IPS-18a (cell line): ENCODE measurements around the gene PDLIM1.

ENCODE experiments used
- H3K27ac ChIP-seq: one replicate; pipeline ENCODE4 v1.5.1; 2013; ENCODE audit warnings: low read length
- H3K27me3 ChIP-seq: one replicate; pipeline ENCODE4 v1.6.1; 2013; ENCODE audit warnings: mild to moderate bottlenecking, low read length; ENCODE audit not compliant: control insufficient read depth, insufficient read depth
- H3K36me3 ChIP-seq: one replicate; pipeline ENCODE4 v1.6.1; 2013; ENCODE audit warnings: low read depth, low read length; ENCODE audit not compliant: control insufficient read depth
- H3K4me1 ChIP-seq: one replicate; pipeline ENCODE4 v1.6.1; 2013; ENCODE audit warnings: low read depth, low read length; ENCODE audit not compliant: control insufficient read depth
- H3K4me3 ChIP-seq: one replicate; pipeline ENCODE4 v1.5.1; 2013; ENCODE audit warnings: low read length
- H3K9ac ChIP-seq: one replicate; pipeline ENCODE4 v1.6.1; 2013; ENCODE audit warnings: mild to moderate bottlenecking, low read length, moderate library complexity
- H3K9me3 ChIP-seq: one replicate; pipeline ENCODE4 v1.6.1; 2013; ENCODE audit warnings: low read depth, low read length; ENCODE audit not compliant: control insufficient read depth

The PDLIM1 gene

DNA sequence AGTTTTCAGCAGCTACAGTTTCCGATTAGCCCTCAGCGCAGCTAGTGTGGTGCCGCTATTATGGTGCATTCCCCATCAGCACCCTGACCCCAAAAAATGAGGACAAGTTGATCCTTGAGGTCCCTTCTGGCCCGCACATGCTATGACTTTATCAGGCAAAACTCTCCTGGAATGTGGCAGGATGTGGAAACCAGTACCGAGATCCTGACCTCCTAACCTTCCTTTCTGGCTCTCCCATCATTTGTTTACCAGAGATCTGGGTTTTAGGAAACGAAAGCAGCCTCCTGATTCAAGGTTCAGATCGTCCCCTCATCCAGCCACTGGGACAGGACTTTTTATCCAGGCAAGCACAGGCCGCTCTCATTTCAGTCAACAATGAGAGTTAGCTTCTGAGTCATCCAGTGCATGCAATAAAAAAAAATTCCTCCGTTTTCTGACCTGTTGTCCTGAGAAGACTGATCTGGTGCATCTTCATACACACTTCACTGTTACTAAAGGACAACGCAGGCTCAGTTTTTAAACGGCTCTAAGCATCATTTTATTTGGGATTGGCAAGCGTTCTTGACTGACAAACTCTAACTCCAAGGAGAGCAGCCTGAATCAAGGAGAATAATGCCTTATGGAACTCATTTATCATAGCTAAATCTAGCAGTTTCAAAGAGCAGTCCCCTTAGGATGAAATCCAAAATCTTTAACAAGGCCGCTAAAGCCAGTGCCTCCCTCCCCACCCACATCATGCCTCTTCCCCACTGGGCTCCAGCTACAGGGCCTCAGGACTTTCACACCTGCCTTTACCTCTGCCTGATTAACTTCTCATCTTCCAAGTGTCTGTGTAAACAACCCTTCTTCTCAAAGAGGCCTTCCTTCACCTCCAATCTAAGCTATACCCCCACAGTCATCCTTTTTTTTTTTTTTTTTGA, 17.1 kb downstream of the PDLIM1 start:
- no peaks in the 10 kb centered on the region for H3K9me3 ChIP-seq
- H3K27me3 ChIP-seq = no peaks in the 10 kb centered on the region
- peaks cover 2% of the 10 kb centered on the region for H3K36me3 ChIP-seq
- H3K27ac ChIP-seq = no peak overlapping the region
- H3K4me1 ChIP-seq = peaks cover 10% of the 10 kb centered on the region
- H3K9ac ChIP-seq = no peak overlapping the region
- no peak overlapping the region for H3K4me3 ChIP-seq

DNA sequence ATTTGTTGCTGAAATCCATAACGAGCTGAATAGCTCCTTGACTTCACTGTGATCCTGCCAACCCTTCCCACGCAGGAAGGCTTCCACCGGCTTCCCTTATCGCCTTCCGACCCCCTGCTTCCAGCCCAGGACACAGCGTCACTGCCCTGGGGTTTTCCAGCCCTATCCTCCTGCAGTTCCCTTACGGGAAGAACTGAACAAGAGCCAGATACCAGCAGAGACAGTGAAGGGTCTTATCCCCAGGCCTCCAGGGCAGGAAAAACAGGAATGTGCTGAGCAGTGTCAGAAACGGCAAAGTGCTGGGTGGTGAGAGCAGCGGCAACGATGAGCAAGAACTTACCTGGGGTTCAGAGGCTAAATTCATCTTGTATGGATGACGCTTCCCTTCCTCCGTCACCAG, 22.4 kb downstream of the PDLIM1 start:
- Histone ChIP-seq H3K4me3 (no peak overlapping the region), H3K27ac (no peak overlapping the region), H3K27me3 (no peaks in the 10 kb centered on the region), H3K9me3 (no peaks in the 10 kb centered on the region), H3K36me3 (peaks cover 8% of the 10 kb centered on the region), H3K4me1 (peaks cover 17% of the 10 kb centered on the region), H3K9ac (no peak overlapping the region)

DNA sequence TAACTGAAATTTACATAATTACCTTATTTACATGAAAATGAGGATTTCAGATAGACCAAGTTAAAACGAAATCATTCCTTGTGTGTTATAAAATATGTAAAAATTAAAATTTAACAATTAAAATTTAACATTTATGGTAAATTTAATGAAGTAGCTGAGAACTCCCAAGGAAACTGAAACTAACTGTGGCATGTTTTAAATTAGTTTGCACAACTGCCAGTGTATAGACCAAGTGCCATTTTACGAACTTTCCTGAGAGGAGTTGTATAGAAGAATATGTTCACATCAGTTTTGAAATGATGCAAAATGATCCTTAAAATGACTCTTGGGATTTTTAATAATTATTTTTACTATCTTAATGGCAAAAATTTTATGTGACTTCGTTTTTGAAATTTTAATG, 23.6 kb downstream of the PDLIM1 start:
- Histone ChIP-seq H3K36me3 (peaks cover 13% of the 10 kb centered on the region), H3K4me1 (peaks cover 21% of the 10 kb centered on the region), H3K27me3 (no peaks in the 10 kb centered on the region), H3K9ac (peak overlapping the region; percentile 68), H3K4me3 (no peak overlapping the region), H3K9me3 (no peaks in the 10 kb centered on the region), H3K27ac (no peak overlapping the region)

DNA sequence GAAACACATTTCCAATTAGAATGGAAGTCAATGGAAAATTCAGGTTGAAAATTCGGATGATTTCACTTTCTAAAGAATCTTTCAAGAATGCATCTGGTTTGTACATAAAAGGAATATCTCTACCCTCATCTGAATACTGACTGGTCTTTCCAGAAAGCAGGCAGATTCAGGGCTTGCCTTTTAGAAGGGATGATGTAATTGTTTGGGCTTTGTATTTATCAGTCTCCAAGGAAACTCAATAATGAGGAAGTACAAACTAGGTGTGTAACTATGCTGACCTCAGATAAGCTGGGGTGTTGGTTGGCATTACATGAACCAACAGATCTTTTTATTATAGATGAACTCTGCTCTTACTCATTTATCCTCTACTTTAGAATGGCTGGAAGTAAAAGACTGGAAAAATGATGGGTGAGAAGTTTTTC, 24.1 kb downstream of the PDLIM1 start:
- peak overlapping the region; percentile 68 for H3K9ac ChIP-seq
- H3K36me3 ChIP-seq = peaks cover 13% of the 10 kb centered on the region
- no peaks in the 10 kb centered on the region for H3K9me3 ChIP-seq
- peaks cover 21% of the 10 kb centered on the region for H3K4me1 ChIP-seq
- peak overlapping the region; percentile 83 for H3K27ac ChIP-seq
- H3K4me3 ChIP-seq = no peak overlapping the region
- no peaks in the 10 kb centered on the region for H3K27me3 ChIP-seq

DNA sequence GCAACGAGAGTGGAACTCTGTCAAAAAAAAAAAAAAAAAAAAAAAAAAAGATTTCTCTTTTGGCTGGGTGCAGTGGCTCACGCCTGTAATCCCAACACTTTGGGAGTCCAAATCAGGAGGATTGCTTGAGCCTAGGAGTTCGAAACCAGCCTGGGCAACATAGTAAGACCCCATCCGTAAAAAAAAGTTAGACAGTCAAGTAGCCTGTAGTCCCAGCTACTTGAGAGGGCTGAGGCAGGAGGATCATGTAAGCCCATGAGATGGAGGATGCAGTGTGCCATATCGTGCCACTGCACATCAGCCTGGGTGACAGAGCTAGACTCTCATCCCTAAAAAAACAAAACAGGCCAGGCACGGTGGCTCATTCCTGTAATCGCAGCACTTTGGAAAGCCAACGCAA, 25.2 kb downstream of the PDLIM1 start:
- Histone ChIP-seq H3K36me3 (peaks cover 11% of the 10 kb centered on the region), H3K4me3 (no peak overlapping the region), H3K9me3 (no peaks in the 10 kb centered on the region), H3K27ac (no peak overlapping the region), H3K9ac (no peak overlapping the region), H3K4me1 (peaks cover 25% of the 10 kb centered on the region), H3K27me3 (no peaks in the 10 kb centered on the region)

DNA sequence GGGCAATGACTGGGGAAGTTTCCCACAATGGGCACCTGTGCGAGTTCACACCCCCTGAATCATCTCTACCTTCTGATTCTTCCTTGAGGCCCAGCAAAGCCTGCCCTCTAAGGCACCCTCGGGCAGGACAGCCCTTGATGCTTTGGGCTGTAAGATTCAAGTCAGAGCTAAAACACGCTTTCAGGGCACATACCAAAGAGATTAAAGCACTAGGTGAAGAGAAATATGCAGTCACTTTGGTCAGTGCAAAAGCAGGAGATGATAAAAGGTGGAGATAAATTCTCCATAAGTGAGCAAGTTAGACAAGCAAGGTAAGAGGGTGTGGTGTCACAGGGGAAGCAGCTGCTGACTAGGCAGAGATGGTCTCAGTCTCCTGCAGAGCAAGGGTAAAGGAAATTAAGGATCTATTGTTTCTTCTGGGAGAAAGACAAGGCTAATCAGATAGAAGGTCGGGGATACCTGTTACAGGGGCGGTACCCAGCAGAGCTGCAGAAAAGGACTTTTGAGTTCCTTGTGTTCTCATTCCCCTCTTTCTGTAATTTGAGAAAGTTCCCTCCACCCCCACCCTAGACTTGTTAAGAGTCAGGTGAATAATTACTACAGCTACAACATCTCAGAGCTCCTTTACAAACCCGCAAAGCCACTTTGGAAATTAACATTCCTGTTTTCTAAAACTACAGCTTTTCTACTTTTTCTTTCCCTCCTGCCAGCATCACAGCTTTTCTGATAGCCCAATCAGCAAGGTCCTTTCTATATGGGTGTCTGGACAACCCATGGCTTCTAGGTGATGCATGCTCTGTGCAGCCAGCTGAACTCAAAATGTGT, 26.4 kb downstream of the PDLIM1 start:
- H3K4me3 ChIP-seq = no peak overlapping the region
- H3K9me3 ChIP-seq = no peaks in the 10 kb centered on the region
- H3K27me3 ChIP-seq = no peaks in the 10 kb centered on the region
- H3K9ac ChIP-seq = no peak overlapping the region
- peaks cover 25% of the 10 kb centered on the region for H3K4me1 ChIP-seq
- peaks cover 11% of the 10 kb centered on the region for H3K36me3 ChIP-seq
- peak overlapping the region; percentile 68 for H3K27ac ChIP-seq

DNA sequence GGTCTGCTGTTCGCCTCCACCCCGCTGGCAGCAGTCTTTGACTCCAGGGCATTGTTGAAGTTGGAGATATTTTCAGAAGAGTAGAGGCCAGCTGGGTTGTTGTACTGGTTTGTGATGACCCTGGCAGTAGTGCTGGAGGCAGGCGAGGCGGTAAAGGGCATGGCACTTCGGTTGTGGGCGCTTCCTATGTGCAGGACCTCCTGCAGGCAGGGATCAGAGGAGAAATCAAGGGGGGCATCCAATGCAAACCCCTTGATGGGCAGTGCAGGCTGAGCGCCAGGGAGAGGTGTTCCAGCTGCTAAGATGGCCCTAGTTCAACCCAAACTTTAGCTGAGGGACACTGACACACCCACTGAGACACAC, 27.0 kb downstream of the PDLIM1 start:
- no peak overlapping the region for H3K9ac ChIP-seq
- H3K4me3 ChIP-seq = no peak overlapping the region
- peaks cover 25% of the 10 kb centered on the region for H3K4me1 ChIP-seq
- H3K36me3 ChIP-seq = peaks cover 11% of the 10 kb centered on the region
- H3K27ac ChIP-seq = no peak overlapping the region
- H3K27me3 ChIP-seq = no peaks in the 10 kb centered on the region
- no peaks in the 10 kb centered on the region for H3K9me3 ChIP-seq

DNA sequence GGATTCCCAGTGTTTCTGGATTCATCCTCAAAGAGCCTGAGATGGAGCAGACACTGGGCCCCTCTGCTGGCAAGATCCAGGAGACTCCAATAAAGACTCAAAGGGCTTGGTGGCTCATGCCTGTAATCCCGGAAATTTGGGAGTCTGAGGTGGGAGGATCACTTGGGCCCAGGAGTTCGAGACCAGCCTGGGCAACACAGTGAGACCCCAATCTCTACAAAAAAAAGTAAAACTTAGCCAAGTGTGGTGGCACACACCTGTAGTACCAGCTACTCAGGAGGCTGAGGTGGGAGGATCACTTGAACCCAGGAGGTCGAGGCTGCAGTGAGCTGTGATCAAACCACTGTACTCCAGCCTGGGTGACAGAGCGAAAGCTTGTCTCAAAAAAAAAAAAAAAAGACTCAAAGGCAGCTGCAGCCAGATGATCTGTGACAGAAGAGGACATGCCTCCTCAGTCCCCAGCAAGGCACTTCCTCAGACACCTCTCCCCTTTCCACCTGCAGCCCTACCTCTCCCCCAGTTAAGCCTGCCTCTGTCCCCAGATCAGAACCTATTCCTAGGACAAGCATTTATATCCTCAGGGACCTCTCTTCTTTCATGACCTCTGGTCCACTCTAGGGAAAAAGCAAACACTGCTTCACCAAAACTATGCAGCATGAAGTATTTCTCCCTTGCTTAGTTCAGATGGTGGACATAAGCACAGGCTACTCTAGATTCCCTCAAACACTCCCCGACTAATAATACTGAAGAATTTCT, 27.9 kb downstream of the PDLIM1 start:
- H3K9ac ChIP-seq = no peak overlapping the region
- H3K36me3 ChIP-seq = peaks cover 7% of the 10 kb centered on the region
- no peaks in the 10 kb centered on the region for H3K9me3 ChIP-seq
- H3K4me3 ChIP-seq = no peak overlapping the region
- H3K4me1 ChIP-seq = peaks cover 25% of the 10 kb centered on the region
- no peaks in the 10 kb centered on the region for H3K27me3 ChIP-seq
- H3K27ac ChIP-seq = no peak overlapping the region

DNA sequence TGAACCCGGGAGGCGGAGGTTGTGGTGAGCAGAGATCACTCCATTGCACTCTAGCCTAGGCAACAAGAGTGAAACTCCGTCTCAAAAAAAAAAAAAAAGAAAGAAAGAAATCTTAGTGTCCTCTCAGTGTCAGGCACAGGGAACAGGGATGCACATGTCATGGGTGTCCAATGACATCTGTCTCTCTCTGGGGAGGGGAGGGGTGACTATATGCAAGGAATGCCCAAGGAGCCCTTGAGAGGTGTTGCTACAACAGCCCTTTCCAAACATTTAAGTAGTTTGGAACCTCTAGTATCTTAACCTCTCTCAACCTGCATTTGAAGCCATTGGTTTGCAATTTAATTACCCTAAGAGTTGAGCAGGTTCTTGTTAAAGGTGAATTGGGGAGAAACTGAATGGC, 28.9 kb downstream of the PDLIM1 start:
- Histone ChIP-seq H3K36me3 (peaks cover 7% of the 10 kb centered on the region), H3K27ac (no peak overlapping the region), H3K9me3 (no peaks in the 10 kb centered on the region), H3K4me1 (peaks cover 24% of the 10 kb centered on the region), H3K27me3 (no peaks in the 10 kb centered on the region), H3K9ac (no peak overlapping the region), H3K4me3 (no peak overlapping the region)

DNA sequence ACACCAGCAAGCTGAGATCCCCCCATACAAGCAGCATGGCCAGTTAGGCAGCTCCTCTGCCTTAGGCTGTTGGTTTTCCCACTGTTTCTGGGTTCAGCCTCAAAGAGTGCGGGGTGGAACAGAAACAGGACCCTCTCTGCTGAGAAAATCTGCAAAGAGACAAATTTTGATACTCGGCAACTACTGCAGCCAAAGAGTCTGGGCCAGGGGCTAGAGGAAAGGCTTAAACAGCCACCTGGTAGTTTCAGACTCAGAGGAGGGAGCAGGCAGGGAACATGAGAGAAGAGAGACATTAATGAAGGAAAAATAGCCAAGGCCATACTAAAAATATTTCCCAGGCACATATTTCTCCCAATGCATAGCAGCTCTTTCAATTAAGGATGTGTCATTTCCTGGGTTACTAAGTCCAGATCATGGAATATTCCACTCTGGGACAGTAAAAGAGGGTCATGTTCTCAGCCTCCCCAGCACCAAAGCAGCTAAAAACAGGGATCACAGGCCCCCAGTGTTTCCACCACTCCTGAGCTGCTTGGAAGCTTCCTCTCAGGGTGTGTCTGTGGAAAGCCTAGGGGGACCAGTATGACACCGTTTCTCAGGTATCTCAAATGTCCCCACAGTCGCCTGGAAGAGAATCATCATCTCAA, 29.8 kb downstream of the PDLIM1 start:
- peak overlapping the region; percentile 13 for H3K9ac ChIP-seq
- no peak overlapping the region for H3K4me3 ChIP-seq
- H3K9me3 ChIP-seq = peaks cover 4% of the 10 kb centered on the region
- peaks cover 7% of the 10 kb centered on the region for H3K36me3 ChIP-seq
- H3K4me1 ChIP-seq = peaks cover 17% of the 10 kb centered on the region
- H3K27ac ChIP-seq = no peak overlapping the region
- no peaks in the 10 kb centered on the region for H3K27me3 ChIP-seq

DNA sequence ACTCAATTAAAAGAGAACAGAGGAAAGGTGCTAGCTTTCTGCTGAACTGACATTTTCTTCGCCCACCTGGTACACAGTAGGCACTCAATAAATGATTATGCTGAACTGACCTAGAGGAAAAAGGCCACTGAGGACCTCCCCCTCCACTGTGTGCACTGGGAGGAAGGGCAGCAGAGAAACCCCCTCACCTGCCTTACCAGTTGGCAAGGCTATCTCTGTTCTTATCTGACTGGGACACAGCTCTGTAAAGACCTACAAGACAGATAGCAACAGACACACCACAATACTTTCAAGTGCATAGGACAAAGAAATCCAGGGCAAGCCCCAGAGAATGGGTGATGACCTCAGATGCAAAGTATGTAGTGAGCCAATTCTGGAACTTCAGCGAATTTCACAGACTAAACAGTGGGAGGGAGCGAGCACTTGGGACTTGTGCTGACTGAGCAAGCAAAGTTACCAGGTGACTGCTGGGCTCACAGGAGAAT, 30.4 kb downstream of the PDLIM1 start:
- peak overlapping the region; percentile 13 for H3K9ac ChIP-seq
- H3K36me3 ChIP-seq = peaks cover 7% of the 10 kb centered on the region

More for the DNA sequence above, 30.4 kb downstream of the PDLIM1 start:
- H3K9me3 ChIP-seq = peaks cover 4% of the 10 kb centered on the region
- no peak overlapping the region for H3K4me3 ChIP-seq
- no peak overlapping the region for H3K27ac ChIP-seq
- no peaks in the 10 kb centered on the region for H3K27me3 ChIP-seq
- H3K4me1 ChIP-seq = peaks cover 17% of the 10 kb centered on the region
